Measurements from ENCODE around the gene VWA8.
"Not testable (repeated sequence)": the region's sequence is repeated elsewhere in the genome, so short reads cannot be mapped to it uniquely, and the experiment has no call there.

The VWA8 gene

DNA sequence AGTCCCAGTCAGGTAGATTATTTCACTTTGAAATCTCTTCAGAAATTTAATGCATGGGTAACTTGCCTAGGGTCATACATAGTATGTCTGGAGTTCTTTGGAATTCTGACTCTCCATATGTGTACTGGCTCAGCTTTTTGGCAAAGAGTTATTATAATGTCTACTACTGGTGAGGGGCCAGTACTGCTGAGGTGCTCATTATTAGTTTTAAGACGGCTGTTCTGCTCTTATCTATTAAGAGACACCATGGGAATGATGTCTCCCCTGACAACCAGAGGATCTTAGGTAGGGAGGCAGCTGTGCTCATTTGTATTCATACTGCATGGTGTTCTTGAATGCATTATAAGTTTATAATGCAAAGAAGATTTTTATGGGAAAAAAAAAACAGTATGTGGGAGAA, 319.5 kb downstream of the VWA8 start:
- TF ChIP-seq, protein P1, sequence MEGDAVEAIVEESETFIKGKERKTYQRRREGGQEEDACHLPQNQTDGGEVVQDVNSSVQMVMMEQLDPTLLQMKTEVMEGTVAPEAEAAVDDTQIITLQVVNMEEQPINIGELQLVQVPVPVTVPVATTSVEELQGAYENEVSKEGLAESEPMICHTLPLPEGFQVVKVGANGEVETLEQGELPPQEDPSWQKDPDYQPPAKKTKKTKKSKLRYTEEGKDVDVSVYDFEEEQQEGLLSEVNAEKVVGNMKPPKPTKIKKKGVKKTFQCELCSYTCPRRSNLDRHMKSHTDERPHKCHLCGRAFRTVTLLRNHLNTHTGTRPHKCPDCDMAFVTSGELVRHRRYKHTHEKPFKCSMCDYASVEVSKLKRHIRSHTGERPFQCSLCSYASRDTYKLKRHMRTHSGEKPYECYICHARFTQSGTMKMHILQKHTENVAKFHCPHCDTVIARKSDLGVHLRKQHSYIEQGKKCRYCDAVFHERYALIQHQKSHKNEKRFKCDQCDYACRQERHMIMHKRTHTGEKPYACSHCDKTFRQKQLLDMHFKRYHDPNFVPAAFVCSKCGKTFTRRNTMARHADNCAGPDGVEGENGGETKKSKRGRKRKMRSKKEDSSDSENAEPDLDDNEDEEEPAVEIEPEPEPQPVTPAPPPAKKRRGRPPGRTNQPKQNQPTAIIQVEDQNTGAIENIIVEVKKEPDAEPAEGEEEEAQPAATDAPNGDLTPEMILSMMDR (IDR thresholded peaks at IDR 0.05; ENCODE audit: control insufficient read depth, insufficient read depth, low read depth, low read length, missing control alignments): no peak
- DNase-seq (ENCODE audit: low read depth): no peak
- H3K4me3 ChIP-seq (ENCODE audit: control insufficient read depth, low read depth, low read length): no peak overlapping the region

DNA sequence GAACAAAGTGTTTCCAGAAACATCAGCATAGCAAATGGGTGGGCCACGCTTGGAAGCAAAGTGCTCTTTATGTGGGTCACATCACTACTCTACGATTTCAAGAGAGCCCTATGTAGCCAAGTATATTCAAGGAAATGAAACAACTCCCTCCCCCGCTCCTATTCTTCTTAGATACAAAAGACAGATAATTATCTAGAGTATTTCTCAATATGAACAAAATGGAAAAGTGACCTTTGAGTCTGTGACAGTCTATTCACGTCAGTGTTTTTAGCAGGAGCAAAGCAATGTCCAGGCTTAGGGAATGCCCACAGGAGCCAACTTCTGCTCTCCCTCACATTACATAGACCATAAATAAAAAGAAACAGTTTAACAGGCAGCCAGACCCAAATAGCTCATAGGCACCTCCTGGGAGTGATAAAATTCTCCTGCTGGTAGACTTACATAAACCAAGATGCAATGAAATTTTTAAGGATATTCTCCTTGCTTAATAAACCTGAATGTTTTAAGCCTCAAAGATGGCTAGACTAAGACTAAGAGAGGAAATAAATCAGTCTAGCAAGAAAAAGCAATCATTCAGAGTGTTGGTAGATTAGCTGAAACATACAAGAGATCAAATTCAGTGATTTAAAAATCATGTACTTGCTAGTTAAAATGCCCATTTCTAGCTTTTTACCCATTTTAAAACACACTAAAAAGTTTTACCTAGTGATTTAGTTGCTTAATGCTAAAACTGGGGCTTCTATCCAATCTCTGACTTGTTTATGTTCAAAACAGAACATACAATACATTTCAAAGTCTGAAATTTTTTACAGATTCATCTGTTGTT, 320.7 kb downstream of the VWA8 start:
- peak; percentile 80 for DNase-seq (ENCODE audit: low read depth)

DNA sequence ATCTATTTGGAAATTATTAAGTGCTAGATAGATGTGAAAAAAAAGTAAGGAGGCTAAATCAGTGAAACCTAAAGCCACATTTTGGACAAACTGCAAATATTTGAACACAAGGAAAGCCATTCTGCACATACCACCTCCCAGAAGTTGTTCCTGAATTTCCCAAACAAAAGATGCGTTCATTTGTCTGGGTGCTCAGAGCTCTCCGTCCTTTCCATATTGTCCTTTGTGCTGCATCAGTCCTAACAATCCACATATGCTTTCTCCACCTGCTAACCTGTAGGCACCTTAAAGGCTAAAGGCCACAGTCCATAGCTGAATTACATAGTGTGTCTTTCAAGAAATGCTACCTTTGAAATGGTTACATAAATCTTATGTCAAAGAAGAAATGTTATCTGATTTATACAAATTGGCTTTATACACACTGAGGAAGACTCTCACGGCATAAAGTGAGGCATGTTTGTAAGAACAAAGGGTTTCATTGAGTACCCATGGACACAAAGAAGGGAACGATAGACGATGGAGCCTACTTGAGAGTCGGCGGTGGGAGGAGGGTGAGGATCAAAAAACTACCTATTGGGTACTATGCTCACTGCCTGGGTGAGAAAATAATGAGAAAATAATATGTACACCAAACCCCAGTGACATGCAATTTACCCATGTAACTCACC, 321.5 kb downstream of the VWA8 start:
- TF ChIP-seq, protein P1 (IDR thresholded peaks at IDR 0.05; ENCODE audit: control insufficient read depth, insufficient read depth, low read depth, low read length, missing control alignments): no peak
- no peak for DNase-seq (ENCODE audit: low read depth)
- H3K4me3 ChIP-seq (ENCODE audit: control insufficient read depth, low read depth, low read length): no peak overlapping the region

More for the DNA sequence above, 320.7 kb downstream of the VWA8 start:
- H3K4me3 ChIP-seq (ENCODE audit: control insufficient read depth, low read depth, low read length): no peak overlapping the region
- TF ChIP-seq, protein P1 (IDR thresholded peaks at IDR 0.05; ENCODE audit: control insufficient read depth, insufficient read depth, low read depth, low read length, missing control alignments): no peak

DNA sequence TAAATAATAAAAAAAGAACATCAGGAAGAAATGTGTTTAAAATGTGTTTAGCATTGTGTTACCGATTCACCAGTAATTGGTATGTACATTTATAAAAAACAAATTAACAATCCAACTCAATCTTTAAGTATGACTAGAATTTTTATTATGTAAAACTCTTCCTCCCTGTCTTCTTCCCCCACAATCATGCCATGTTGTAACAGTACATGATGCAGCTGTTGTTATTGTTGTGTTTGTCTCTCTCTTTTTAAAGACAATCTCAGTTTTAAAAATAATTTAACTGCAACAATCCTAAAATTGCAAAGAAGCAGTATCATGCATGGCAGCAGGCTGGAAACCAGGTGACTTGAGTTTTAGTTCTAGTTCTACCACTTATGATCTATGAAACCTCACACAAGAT, 323.3 kb downstream of the VWA8 start:
- no peak for DNase-seq (ENCODE audit: low read depth)
- H3K4me3 ChIP-seq (ENCODE audit: control insufficient read depth, low read depth, low read length): no peak overlapping the region
- TF ChIP-seq, protein P1 (IDR thresholded peaks at IDR 0.05; ENCODE audit: control insufficient read depth, insufficient read depth, low read depth, low read length, missing control alignments): no peak

DNA sequence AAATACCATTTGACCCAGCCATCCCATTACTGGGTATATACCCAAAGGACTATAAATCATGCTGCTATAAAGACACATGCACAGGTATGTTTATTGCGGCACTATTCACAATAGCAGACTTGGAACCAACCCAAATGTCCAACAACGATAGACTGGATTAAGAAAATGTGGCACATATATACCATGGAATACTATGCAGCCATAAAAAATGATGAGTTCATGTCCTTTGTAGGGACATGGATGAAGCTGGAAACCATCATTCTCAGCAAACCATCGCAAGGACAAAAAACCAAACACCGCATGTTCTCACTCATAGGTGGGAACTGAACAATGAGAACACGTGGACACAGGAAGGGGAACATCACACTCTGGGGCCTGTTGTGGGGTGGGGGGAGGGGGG, 323.9 kb downstream of the VWA8 start:
- DNase-seq (ENCODE audit: low read depth); H3K4me3 ChIP-seq (ENCODE audit: control insufficient read depth, low read depth, low read length): not testable (repeated sequence)

DNA sequence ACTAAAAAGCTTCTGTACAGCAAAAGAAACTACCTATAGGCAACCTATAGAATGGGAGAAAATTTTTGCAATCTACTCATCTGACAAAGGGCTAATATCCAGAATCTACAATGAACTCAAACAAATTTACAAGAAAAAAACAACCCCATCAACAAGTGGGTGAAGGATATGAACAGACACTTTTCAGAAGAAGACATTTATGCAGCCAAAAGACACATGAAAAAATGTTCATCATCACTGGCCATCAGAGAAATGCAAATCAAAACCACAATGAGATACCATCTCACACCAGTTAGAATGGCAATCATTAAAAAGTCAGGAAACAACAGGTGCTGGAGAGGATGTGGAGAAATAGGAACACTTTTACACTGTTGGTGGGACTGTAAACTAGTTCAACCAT, 324.3 kb downstream of the VWA8 start:
- not testable (repeated sequence) for DNase-seq (ENCODE audit: low read depth); H3K4me3 ChIP-seq (ENCODE audit: control insufficient read depth, low read depth, low read length)

DNA sequence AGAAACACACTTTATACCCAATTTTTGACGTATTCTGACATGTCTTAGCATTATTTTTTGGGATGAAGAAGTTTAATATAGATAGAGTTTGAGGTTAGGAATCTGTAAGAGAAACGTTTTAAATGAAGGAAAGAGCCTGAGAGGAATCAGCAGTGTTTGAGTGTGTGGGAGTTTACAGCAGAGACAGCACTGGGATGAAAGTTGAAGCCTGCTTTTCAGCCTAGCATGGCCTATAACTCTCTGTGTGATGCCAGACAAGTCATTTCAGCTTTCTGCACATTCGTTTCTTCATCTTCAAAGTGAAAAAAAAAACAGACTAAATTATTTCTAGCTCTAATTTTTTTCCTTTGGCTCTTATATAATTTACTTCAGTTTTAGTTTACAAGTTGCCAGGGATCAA, 326.5 kb downstream of the VWA8 start:
- no peak overlapping the region for H3K4me3 ChIP-seq (ENCODE audit: control insufficient read depth, low read depth, low read length)
- DNase-seq (ENCODE audit: low read depth): no peak
- TF ChIP-seq, protein P1 (IDR thresholded peaks at IDR 0.05; ENCODE audit: control insufficient read depth, insufficient read depth, low read depth, low read length, missing control alignments): no peak
